ENCODE results near the gene OR2AT4. TPM values are rescaled to one million over a fixed set of nuclear protein-coding genes. Genes with fewer than 3 reads are reported as not detected.

Gene OR2AT4
- total RNA-seq (2021; fragmentation: NEBNext Ultra II Directional; extraction: Animal tissue kit (Norgen Biotek cat#: 25700)) (not detected in 2 replicates), polyA plus RNA-seq (2011; rRNA removed) (0.09 TPM in 1 of 2 replicates, not detected in the other), polyA minus RNA-seq (2011; rRNA and poly(A)+ RNA removed) (not detected in 2 replicates)
- 0.01 TPM for polyA plus RNA-seq (2011; cell fraction: cytosol; rRNA removed)
- 0.14 TPM for polyA plus RNA-seq (2011; cell fraction: nucleus; rRNA removed)
- polyA plus RNA-seq (2012, experiment 1 of 2) = not detected in 4 replicates
- not detected for polyA plus RNA-seq (2012, experiment 2 of 2)
- polyA plus RNA-seq (2013, experiment 1 of 2) = not detected
- polyA plus RNA-seq (2013, experiment 2 of 2) = not detected
- not detected for polyA minus RNA-seq (2011; cell fraction: cytosol; rRNA and poly(A)+ RNA removed)
- polyA minus RNA-seq (2011; cell fraction: nucleus; rRNA and poly(A)+ RNA removed) = not detected
- long read RNA-seq, experiment 1 = 0 reads
- long read RNA-seq, experiment 2 = 0 reads

- Histone ChIP-seq H2BK12ac (ENCODE audit: low read depth, low read length) (no peak within 1 kb of the TSS), H3K4me1 (replicated peaks in 1 of 4; ENCODE audit: control insufficient read depth in 3 of 4, insufficient read depth in 4 of 4, low read length in 3 of 4) (no peaks in the 10 kb centered on the region; a peak in 1 of 7 replicates), H2AFZ (ENCODE audit: low read length) (no peak within 1 kb of the TSS), H3K18ac (ENCODE audit: extremely low read depth, low read length) (no peak within 1 kb of the TSS), H3K23ac (ENCODE audit: insufficient read length) (no peak within 1 kb of the TSS), H3K79me1 (ENCODE audit: low read depth, low read length) (no peaks in the 10 kb centered on the region), H3K4ac (replicated peaks; ENCODE audit: insufficient read length, low read depth, low read length) (no peak within 1 kb of the TSS), H3K27me3 (replicated peaks in 1 of 4; ENCODE audit: control insufficient read depth in 3 of 4, extremely low read depth in 1 of 4, insufficient read depth in 3 of 4, low read length in 3 of 4) (no peaks in the 10 kb centered on the region), H3K14ac (ENCODE audit: insufficient read length) (no peak within 1 kb of the TSS), H2BK15ac (ENCODE audit: low read length) (no peak within 1 kb of the TSS), H2BK120ac (replicated peaks; ENCODE audit: low read depth, low read length) (no peak within 1 kb of the TSS), H3K23me2 (ENCODE audit: low read depth, low read length) (no peaks in the 10 kb centered on the region), H3K56ac (replicated peaks; ENCODE audit: insufficient read length, low read depth, low read length) (no peak within 1 kb of the TSS), H3K4me3 (ENCODE audit: extremely low read depth in 1 of 4, insufficient read depth in 2 of 4, low read depth in 3 of 4, low read length in 4 of 4) (no peak within 1 kb of the TSS), H3K79me2 (ENCODE audit: control insufficient read depth in 1 of 2, insufficient read depth in 2 of 2, low read length in 2 of 2) (no peaks in the 10 kb centered on the region), H4K5ac (ENCODE audit: insufficient read length, low read depth, low read length) (no peak within 1 kb of the TSS), H4K20me1 (replicated peaks in 1 of 2; ENCODE audit: control insufficient read depth in 1 of 2, insufficient read depth in 2 of 2, low read length in 2 of 2) (no peaks in the 10 kb centered on the region), H3K4me2 (ENCODE audit: insufficient read depth in 1 of 2, low read depth in 2 of 2, low read length in 2 of 2) (no peak within 1 kb of the TSS), H2BK20ac (ENCODE audit: low read length) (no peak within 1 kb of the TSS), H4K91ac (replicated peaks; ENCODE audit: insufficient read length, low read length) (no peak within 1 kb of the TSS), H2AK5ac (ENCODE audit: low read depth, low read length) (no peak within 1 kb of the TSS), H3K27ac (ENCODE audit: low read depth, low read length) (no peak within 1 kb of the TSS), H3K36me3 (ENCODE audit: control insufficient read depth in 2 of 4, insufficient read depth in 4 of 4, low read length in 3 of 4) (no peaks in the 10 kb centered on the region), H3K9me3 (ENCODE audit: insufficient read depth in 2 of 2, low read depth in 1 of 2, low read length in 1 of 2) (peaks cover 0 to 6% of the 10 kb centered on the region in 2 experiments; a peak in 1 of 4 replicates), H2BK5ac (ENCODE audit: low read depth, low read length) (no peak within 1 kb of the TSS), H3K9ac (replicated peaks in 1 of 4; ENCODE audit: extremely low read depth in 1 of 4, low read depth in 3 of 4, low read length in 3 of 4) (no peak within 1 kb of the TSS), H4K8ac (ENCODE audit: extremely low read depth, insufficient read depth, low read length) (no peak within 1 kb of the TSS)
- TF ChIP-seq POLR2A (IDR thresholded peaks at IDR 0.05; ENCODE audit: control extremely low read depth in 1 of 2, low read depth in 2 of 2, low read length in 2 of 2) = no peak
- POLR2A ChIA-PET (ENCODE audit: partially characterized antibody) = no interaction called here
- FAIRE-seq (no peak), DNase-seq (ENCODE audit: low read depth in 1 of 2, low spot score in 2 of 2) (no peak)
- WGBS, 2 experiments (ENCODE audit: extremely low coverage in 1 of 2, insufficient coverage in 1 of 2, insufficient read length in 1 of 2, insufficient replicate concordance in 2 of 2, low coverage in 1 of 2, low lambda C conversion rate in 2 of 2, missing lambda C conversion rate in 1 of 2) = 89% methylated on average over 9 of the region's 9 CpGs; no CpG with 5 or more reads in 1 of the 2 experiments
- CTCF ChIA-PET (ENCODE audit: partially characterized antibody) = interaction anchor here (0.8 to 1.6 kb wide), 2 partner anchors 13 to 41 kb away, joined by 3 to 4 read pairs; no protein-coding TSS in a partner anchor
Observed at GRCh38 chr11:75096456-75097172, at the start of gene OR2AT4. TSS of gene OR2AT4 (minus strand) at chr11:75096876.
